Gastroesophageal sphincter (tissue), 3 donors: ENCODE measurements around the gene AHDC1.

Source experiments
- CTCF ChIP-seq, 4 experiments: fragments of 200-600 bp in 2 of 4; fragments of 450-650 bp in 2 of 4; sonication (generic) in 1 of 4; IDR thresholded peaks; one replicate each; pipeline ENCODE4 v1.5.1; 2017 to 2019; ENCODE audit warnings: antibody characterized with exemption in 4 of 4, mild to moderate bottlenecking in 2 of 4, moderate library complexity in 2 of 4
- EP300 ChIP-seq: sonication (generic); formaldehyde crosslinking; IDR thresholded peaks from one replicate; pipeline ENCODE4 v1.6.1; 2017; ENCODE audit warnings: antibody characterized with exemption, mild to moderate bottlenecking

GRCh38 chr1:27521336-27521831, 82.6 kb downstream of the AHDC1 start:
- TF ChIP-seq CTCF (IDR thresholded peaks at IDR 0.05) (no peak), EP300 (no peak)
